GM12865 (cell line): ENCODE measurements around the gene SNX3.

Source experiments
- DNase-seq: peaks from one replicate; pipeline ENCODE4 v3.0.0; 2010; ENCODE audit warnings: low read depth
- H3K4me3 ChIP-seq: 2 replicates; pipeline ENCODE4 v1.5.1; 2011; ENCODE audit warnings: mild to moderate bottlenecking, low read depth, low read length, control low read depth
- TF ChIP-seq, protein P1 (sequence below): IDR thresholded peaks from 2 replicates; pipeline ENCODE4 v1.5.1; 2011; ENCODE audit warnings: low read length, control low read depth, low read depth, inconsistent platforms; ENCODE audit not compliant: insufficient read depth; ENCODE audit errors: missing control alignments

Gene SNX3

GRCh38 chr6:108164815-108165706, 95.8 kb downstream of the SNX3 start:
- no peak for DNase-seq
- TF ChIP-seq, protein P1, sequence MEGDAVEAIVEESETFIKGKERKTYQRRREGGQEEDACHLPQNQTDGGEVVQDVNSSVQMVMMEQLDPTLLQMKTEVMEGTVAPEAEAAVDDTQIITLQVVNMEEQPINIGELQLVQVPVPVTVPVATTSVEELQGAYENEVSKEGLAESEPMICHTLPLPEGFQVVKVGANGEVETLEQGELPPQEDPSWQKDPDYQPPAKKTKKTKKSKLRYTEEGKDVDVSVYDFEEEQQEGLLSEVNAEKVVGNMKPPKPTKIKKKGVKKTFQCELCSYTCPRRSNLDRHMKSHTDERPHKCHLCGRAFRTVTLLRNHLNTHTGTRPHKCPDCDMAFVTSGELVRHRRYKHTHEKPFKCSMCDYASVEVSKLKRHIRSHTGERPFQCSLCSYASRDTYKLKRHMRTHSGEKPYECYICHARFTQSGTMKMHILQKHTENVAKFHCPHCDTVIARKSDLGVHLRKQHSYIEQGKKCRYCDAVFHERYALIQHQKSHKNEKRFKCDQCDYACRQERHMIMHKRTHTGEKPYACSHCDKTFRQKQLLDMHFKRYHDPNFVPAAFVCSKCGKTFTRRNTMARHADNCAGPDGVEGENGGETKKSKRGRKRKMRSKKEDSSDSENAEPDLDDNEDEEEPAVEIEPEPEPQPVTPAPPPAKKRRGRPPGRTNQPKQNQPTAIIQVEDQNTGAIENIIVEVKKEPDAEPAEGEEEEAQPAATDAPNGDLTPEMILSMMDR: no peak
- no peak overlapping the region for H3K4me3 ChIP-seq

DNA sequence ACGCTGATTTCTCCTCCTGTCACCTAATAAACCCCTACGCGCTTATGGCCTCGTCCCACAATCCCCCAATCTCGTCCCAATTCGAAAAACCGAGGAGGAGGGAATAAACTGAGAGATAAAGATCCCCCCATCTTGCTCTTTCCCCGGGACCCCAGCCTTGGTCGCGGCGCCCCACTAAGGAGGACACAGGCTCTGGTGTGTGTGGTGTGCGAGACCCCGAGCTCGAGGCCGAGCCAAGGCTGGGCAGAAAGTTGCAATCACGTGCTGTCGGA, 96.4 kb downstream of the SNX3 start:
- DNase-seq: no peak
- H3K4me3 ChIP-seq: no peak overlapping the region
- TF ChIP-seq, protein P1: no peak

- no peak overlapping the region for H3K4me3 ChIP-seq
- no peak for DNase-seq
- TF ChIP-seq, protein P1: no peak
Measured at GRCh38 chr6:108163644-108164542, 96.9 kb downstream of the SNX3 start.

- H3K4me3 ChIP-seq: no peak overlapping the region
- TF ChIP-seq, protein P1: peak; percentile 31
- DNase-seq: no peak
Measured at GRCh38 chr6:108163267-108163643, 97.6 kb downstream of the SNX3 start.

GRCh38 chr6:108161724-108162282, 99.0 kb downstream of the SNX3 start:
- TF ChIP-seq, protein P1: no peak
- DNase-seq: no peak
- H3K4me3 ChIP-seq: no peak overlapping the region
